Activated naive CD4-positive, alpha-beta T cell treated with anti-CD3 and anti-CD28 coated beads, Interleukin-2, amount 50 U/mL, for 72 hours (primary cell): Measurements from ENCODE around the gene ZNF316. TPM values are rescaled to one million over a fixed set of nuclear protein-coding genes. Genes with fewer than 3 reads are reported as not detected.

Experiments used
- ATAC-seq, 2 donors: fragments of 150-1000 bp; cut with Tn5 transposase; 2 replicates each; pipeline ENCODE4 v1.10.0; 2021; ENCODE audit warnings: mild to moderate bottlenecking in 2 of 2, moderate library complexity in 2 of 2
- DNase-seq, 2 donors: peaks; one replicate each; pipeline ENCODE4 v3.0.0; 2021 to 2022; ENCODE audit warnings: low spot score in 2 of 2
- H3K27ac Mint-ChIP-seq, 2 donors: one replicate each; pipeline ENCODE4 v1.8.0; 2022; ENCODE audit warnings: mild to moderate bottlenecking in 2 of 2, mixed read lengths in 2 of 2
- H3K36me3 Mint-ChIP-seq, 2 donors: one replicate each; pipeline ENCODE4 v1.8.0; 2022; ENCODE audit warnings: mixed read lengths in 2 of 2
- H3K9me3 Mint-ChIP-seq, 2 donors: one replicate each; pipeline ENCODE4 v1.8.0; 2022; ENCODE audit warnings: mixed read lengths in 2 of 2
- total RNA-seq, 2 donors: library from RNA; stranded (reverse); gene quantifications; one replicate each; pipeline ENCODE4 v1.2.3, GENCODE V29; 2022

The ZNF316 gene
- 10 to 100 TPM; 23.2 to 28.9 TPM for total RNA-seq

DNA sequence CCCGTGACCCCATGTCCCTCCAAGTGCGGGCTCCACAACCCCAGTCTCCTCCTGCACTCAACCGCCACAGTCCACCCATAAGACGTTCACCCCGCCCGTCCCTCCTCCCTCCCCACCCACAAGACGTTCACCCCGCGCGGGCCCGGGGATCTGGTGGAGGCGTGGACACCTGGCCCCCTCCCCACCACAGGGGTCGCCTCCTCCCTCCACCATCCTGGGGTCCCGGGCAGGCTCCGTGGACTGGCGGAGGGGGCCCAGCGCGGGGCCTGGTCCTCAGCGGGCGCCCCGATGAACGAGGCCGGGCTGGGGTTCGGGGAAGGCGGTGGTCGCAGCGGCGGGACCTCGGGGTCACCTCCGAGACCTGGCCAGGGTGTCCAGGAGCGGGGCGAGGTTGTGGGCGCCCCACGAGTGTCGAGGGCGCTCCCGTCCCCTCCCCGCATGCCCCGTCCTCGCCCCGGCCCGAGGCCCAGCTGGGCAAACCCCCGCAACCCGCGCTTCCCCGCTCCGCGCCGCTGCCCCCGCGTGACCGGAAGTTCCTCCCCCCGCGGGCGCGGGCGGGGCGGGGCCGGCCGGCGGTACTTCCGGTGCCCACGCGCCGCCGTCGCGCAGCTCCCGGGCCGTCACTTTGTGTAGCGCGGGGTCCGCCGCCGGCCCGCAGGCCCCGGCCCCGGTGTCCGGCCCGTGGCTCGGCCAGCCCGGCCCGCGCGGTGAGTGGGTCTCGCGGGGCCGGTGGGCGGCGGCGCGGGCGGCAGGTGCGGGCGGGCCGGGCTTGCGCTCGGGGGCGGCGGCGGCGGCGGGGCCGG, at the start of gene ZNF316:
Gene ZNF316, plus strand, starts transcription at position 578 of the 803 bp plus-strand sequence. CDS start 5,092 bp downstream, outside the sequence.
- Mint-ChIP-seq H3K27ac (peak within 1 kb of the TSS; percentile 83 to 96), H3K9me3 (no peaks in the 10 kb centered on the region), H3K36me3 (peaks cover 19 to 27% of the 10 kb centered on the region in 2 donors)
- DNase-seq (peak; percentile 70 to 75), ATAC-seq (peak; percentile 77 to 81)

DNA sequence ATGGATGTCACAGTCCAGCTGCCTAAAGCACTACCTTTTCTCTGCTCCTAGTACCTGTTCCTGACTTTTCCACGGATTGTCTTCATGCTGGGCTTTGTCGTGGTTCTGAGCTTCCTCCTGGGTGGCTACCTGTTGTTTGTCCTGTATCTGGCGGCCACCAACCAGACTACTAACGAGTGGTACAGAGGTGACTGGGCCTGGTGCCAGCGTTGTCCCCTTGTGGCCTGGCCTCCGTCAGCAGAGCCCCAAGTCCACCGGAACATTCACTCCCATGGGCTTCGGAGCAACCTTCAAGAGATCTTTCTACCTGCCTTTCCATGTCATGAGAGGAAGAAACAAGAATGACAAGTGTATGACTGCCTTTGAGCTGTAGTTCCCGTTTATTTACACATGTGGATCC, 48.6 kb upstream of the ZNF316 start:
- Mint-ChIP-seq H3K27ac (peak overlapping the region in 1 of 2 donors; percentile 29), H3K36me3 (peaks cover 6 to 15% of the 10 kb centered on the region in 2 donors)
- no peak for ATAC-seq

DNA sequence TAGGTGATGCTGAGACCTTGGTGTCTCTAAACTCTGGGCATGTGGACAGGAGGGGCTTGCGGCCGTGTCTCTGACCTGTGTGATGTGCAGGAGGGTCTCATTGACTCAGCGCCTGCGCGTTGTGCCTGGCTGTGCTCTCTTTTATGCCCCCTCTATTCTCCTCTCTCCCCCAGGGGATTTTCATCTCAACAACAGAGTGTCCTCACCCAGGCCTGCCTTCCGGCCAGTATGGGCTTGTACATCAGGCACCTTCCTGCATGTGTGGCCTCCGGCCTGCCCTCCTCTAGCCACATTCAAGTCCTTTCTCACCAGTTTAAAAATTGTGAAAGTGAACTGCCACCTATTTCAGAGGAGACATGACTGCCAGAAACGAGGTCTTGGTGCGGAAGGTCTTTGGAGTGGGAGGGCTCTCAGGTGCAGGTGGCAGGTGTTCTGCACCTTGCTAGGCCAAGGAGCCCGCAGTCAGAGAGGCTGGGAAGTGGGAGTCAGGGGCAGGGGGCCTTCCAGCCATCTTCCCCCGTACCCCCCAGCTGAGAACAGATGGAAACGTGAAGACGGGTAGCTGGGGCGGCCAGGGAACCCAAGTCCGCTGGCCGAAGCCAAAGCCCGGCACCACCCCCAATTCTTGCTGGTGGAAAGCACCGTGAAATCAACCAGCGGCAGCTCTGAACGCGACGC, 47.8 kb upstream of the ZNF316 start:
- peaks cover 9 to 15% of the 10 kb centered on the region in 2 donors for H3K36me3 Mint-ChIP-seq
- ATAC-seq: no peak
- peak overlapping the region in 1 of 2 donors; percentile 68 for H3K27ac Mint-ChIP-seq
- DNase-seq: no peak
- no peaks in the 10 kb centered on the region for H3K9me3 Mint-ChIP-seq

More for the DNA sequence above, 48.6 kb upstream of the ZNF316 start:
- H3K9me3 Mint-ChIP-seq: no peaks in the 10 kb centered on the region
- DNase-seq: no peak

DNA sequence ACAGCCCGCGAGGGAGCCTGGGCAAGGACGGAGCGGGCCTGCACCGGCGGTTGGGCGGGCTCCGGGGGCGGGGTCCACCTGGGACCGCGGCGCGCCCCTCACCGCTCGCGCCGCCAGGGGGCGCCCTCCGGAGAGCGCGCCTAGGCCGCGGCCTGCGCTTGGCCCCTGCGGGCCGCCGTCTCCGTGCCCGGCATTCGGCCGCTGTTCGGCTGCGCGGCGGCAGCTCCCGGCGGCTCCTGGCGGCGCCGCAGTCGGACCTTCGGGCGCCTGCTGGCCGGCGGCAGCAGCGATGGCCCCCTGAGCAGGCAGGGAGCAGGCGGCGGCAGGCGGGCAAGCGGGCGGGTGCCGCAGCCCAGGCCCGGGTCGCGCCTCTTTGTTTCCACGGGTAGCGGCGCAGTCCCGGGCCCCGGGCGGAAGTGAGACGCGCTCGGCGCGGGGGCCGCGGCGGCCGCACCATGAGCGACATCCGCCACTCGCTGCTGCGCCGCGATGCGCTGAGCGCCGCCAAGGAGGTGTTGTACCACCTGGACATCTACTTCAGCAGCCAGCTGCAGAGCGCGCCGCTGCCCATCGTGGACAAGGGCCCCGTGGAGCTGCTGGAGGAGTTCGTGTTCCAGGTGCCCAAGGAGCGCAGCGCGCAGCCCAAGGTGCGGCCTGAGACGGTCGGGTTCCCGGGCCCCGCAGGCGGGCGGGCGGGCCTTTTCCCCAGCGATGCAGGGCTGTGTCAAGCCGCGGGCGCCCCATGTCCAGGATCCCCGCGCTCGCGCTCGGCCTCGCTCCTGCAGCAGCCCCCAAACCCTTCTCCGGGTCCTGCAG, 47.1 kb upstream of the ZNF316 start, which contains the start of gene INTS15:
Gene INTS15, plus strand, starts transcription at position 193 of the 816 bp plus-strand sequence. Its CDS starts 263 bp downstream, at position 456.
- DNase-seq (peak; percentile 88), ATAC-seq (peak; percentile 90 to 91)
- Mint-ChIP-seq H3K9me3 (no peaks in the 10 kb centered on the region), H3K27ac (peak within 1 kb of the TSS; percentile 91 to 97), H3K36me3 (peaks cover 11% of the 10 kb centered on the region in 2 donors)

DNA sequence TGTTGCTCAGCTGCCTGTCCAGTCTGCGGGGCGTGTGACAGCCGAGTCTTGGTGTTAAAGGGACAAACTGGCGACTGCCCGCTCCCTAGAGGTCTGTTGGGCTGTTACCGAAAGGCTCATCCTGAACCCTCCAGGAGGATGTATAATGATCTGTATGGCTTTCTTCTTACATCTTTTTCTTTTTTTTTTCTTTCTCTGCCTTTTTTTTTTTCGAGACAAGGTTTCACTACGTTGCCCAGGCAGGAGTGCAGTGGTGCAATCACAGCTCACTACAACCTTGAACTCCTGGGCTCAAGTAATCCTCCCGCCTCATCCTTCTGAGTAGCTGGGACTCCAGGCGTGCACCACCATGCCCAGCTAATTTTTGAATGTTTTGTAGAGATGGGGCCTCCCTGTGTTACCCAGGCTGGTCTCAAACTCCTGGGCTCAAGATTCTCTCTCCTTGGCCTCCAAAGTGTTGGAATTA, 46.4 kb upstream of the ZNF316 start:
- Mint-ChIP-seq H3K9me3 (no peaks in the 10 kb centered on the region), H3K36me3 (peaks cover 9 to 11% of the 10 kb centered on the region in 2 donors), H3K27ac (peak overlapping the region; percentile 91 to 97)
- peak in 1 of 2 donors; percentile 26 for ATAC-seq
- DNase-seq: no peak

DNA sequence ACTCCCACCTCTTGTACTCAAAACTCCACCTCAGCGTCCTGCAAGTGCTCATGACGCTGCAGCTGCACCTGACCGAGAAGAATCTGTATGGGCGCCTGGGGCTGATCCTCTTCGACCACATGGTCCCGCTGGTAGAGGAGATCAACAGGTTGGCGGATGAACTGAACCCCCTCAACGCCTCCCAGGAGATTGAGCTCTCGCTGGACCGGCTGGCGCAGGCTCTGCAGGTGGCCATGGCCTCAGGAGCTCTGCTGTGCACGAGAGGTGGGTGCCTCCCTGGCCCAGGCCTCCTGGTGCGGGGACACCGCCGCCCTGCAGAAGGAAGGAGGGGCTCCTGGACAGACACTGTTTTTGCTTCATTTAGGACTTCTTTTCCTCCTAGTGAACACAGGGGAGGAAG, 37.0 kb upstream of the ZNF316 start:
- Mint-ChIP-seq H3K27ac (no peak overlapping the region), H3K36me3 (no peaks in the 10 kb centered on the region), H3K9me3 (no peaks in the 10 kb centered on the region)
- no peak for ATAC-seq
- no peak for DNase-seq

DNA sequence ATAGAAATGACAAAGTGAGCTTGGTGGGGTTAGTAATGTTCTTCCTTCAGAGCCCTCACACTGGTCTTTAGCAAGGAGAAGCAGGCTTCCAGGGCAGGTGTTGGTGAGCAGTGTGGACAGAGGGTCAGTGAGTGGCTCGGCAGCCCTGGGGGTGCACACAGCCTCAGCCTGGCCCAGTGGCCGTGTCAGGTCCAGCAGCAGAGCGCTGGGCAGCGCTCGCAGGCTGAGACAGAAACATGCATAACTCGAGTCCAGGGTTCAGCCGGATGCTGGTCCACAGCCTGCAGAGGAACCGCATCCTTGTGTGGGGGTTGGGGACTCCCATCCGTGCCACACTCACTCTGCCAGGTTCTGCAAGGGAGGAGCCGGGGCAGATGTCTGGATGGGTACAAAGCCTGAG, 32.7 kb upstream of the ZNF316 start:
- ATAC-seq (no peak), DNase-seq (no peak)
- Mint-ChIP-seq H3K9me3 (no peaks in the 10 kb centered on the region), H3K36me3 (peaks cover 0 to 5% of the 10 kb centered on the region in 2 donors), H3K27ac (no peak overlapping the region)

DNA sequence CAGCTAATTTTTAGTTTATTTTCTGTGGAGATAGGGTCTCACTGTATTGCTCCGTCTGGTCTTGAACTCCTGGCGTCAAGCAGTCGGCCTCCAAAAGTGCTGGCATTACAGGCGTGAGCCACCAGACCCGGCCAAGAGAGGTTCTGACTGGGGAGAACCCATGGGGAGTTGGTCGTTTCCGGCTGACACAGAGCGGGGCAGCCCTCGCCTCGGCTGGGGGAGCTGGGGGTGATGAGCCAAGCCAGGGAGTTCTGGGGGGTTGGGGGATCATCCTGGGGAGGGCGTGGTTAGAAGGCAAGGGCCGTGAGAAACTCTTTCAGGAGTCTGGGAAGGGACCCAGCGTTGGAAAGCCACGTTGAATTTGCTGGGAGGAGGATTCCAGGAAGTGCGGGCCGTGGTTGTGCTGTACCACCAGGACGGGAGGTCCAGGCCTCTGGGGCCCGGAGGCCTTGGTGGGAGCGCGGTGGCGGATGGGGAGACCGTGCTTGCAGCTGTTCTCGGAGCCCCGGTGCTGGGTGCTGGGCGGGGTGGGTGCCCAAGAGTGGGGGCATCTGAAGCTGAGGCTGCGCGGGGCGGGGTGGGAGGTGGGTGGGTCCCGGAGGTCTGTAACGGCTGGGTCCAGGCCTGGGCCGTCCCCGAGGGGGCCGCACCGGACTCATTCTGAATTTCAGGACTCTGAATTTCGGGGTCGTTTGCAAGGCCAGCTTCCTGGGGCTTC, 30.1 kb upstream of the ZNF316 start:
- Mint-ChIP-seq H3K36me3 (peaks cover 0 to 5% of the 10 kb centered on the region in 2 donors), H3K9me3 (no peaks in the 10 kb centered on the region), H3K27ac (no peak overlapping the region)
- DNase-seq (no peak), ATAC-seq (no peak)

DNA sequence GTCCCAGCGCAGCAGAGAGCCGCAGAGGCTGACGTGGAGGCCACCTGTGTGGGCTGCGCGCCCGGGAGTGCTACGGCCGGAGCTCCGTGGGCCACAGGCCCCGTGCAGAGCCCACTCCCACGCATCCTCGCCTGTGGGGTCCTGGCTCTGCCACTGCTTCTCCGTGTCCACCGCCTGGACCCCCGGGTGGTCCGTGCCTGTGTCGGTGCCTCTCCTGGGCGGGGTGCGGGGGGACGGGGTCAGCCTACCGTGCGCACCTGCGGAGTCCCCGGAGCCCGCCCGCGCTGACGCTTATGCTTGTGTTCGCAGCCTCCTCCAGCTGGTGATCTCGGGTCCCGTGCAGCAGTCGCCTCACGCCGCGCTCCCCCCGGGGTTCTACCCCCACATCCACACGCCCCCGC, 29.5 kb upstream of the ZNF316 start:
- H3K9me3 Mint-ChIP-seq: no peaks in the 10 kb centered on the region
- H3K27ac Mint-ChIP-seq: no peak overlapping the region
- DNase-seq: no peak
- no peak for ATAC-seq
- H3K36me3 Mint-ChIP-seq: peaks cover 0 to 5% of the 10 kb centered on the region in 2 donors

DNA sequence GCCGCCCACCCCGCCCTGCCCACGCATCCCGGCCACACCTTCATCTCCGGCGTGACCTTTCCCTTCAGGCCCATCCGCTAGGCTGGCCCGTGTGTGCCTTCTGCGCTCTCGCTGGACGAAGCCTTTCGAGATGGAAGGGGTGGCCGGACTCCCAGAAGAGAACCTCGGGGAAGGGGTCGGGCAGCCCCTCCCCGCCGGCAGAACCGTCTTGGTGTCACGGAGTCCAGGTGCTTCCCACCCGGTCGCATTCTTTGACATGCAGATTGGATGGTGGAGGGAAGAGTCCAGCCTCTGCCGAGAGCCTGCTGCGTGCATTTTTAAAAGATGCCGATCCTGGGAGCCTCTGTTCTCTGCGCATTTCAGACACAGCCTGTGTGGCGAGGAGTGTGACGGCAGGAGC, 29.0 kb upstream of the ZNF316 start:
- Mint-ChIP-seq H3K27ac (no peak overlapping the region), H3K36me3 (peaks cover 0 to 5% of the 10 kb centered on the region in 2 donors), H3K9me3 (no peaks in the 10 kb centered on the region)
- no peak for ATAC-seq
- DNase-seq: no peak

DNA sequence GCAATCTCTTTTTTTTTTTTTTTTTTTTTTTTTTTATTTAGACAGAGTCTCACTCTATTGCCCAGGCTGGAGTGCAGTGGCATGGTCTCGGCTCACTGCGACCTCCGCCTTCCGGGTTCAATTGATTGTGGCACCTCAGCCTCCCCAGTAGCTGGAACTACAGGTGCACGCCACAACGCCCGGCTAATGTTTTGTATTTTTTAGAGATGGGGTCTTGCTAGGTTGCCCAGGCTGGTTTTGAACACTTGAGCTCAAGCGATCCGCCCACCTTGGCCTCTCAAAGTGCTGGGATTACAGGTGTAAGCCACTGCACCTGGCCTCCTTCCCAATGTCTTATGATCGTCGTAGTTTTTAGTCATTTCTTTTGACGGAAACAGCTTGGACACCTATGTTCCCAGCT, 28.3 kb upstream of the ZNF316 start:
- H3K9me3 Mint-ChIP-seq: no peaks in the 10 kb centered on the region
- no peak for DNase-seq
- no peak for ATAC-seq
- peaks cover 0 to 5% of the 10 kb centered on the region in 2 donors for H3K36me3 Mint-ChIP-seq
- peak overlapping the region in 1 of 2 donors; percentile 26 for H3K27ac Mint-ChIP-seq

DNA sequence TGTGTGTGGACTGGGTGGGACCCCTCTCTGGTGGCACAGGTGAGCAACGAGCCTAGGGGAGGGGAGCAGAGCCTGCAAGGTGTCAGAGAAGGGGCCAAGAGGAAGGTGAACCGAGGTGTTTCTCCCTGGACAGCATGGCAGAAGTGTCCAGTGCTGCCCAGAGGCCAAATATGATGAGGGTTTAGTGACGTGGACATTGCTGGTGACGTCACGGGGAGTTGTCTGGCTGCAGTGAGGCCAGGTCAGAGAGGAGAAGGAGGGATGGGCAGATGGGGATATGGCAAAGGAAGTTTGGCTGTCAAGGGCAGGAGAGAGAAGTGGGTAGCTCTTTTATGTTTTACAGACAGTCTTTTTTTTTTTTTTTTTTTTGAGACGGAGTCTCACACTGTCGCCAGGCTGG, 24.3 kb upstream of the ZNF316 start:
- H3K27ac Mint-ChIP-seq: no peak overlapping the region
- H3K9me3 Mint-ChIP-seq: no peaks in the 10 kb centered on the region

DNA sequence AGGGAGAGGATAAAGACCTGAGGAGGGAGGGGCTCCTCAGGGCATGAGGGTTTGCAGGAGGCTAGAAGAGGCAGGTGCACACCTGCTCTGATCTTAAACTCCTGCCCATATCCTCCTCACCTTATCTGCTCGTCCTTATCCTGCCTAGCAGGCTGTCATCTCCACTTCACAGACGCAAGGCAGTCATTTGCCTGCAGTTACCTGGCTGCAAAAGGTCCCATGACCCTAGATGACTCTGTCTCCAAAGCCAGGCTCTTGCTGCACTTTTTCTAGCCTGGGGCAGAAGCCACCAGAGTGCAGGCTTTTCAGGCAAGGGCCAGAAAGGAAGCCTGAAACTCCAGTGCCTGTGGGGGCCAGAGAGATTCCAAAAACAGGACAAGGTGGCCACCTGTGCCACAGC, 23.4 kb upstream of the ZNF316 start:
- no peak for ATAC-seq
- Mint-ChIP-seq H3K9me3 (no peaks in the 10 kb centered on the region), H3K27ac (no peak overlapping the region), H3K36me3 (peaks cover 0 to 5% of the 10 kb centered on the region in 2 donors)
- no peak for DNase-seq

More for the DNA sequence above, 24.3 kb upstream of the ZNF316 start:
- no peak for DNase-seq
- peaks cover 0 to 5% of the 10 kb centered on the region in 2 donors for H3K36me3 Mint-ChIP-seq
- ATAC-seq: no peak

DNA sequence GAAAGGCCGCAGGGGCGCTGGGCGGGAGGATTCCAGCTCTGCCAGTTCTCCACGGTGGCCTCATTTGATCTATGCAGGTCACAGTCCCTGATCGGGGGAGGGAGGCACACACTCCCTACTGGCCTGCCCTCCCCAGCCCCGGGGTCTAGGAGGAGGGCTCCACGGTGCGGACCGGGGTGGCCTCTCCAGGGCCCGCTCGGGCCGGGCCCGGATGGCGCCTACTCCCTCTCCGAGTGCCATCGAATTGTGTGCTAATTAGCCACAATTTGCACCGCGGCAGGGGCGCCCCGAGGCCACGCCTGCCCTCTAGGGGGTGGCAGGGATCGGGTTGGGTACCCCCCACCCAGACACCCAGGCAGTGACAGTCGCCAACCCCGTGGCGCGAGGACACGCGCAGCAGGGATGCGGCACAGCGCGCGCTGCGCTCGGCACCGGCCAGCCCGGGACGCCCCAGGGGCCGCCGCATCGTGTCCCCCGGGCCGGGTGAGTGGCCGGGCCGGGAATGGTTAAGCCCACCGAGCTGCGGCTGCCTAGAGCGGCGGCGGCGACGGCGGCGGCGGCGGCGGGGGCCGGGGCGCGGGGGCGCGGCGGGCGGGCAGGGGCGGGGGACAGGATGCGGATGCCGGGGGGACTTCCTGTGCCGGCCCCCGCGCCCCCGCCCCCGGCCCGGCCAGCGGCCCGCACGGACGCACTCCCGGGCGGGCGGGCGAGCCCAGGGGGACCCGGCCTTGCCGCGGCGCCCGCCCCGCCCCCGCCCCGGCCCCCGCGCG, 22.0 kb upstream of the ZNF316 start, which contains the start of gene ZNF853:
Gene ZNF853, plus strand, starts transcription at position 658 of the 770 bp plus-strand sequence. CDS start 565 bp downstream, outside the sequence.
- DNase-seq (no peak), ATAC-seq (peak; percentile 53 to 55)
- peak within 1 kb of the TSS; percentile 29 to 65 for H3K27ac Mint-ChIP-seq

More for the DNA sequence above, 22.0 kb upstream of the ZNF316 start, which contains the start of gene ZNF853:
- peaks cover 0 to 5% of the 10 kb centered on the region in 2 donors for H3K36me3 Mint-ChIP-seq
- no peaks in the 10 kb centered on the region for H3K9me3 Mint-ChIP-seq
